Subcutaneous abdominal adipose tissue (tissue), 5 donors: ENCODE data around the gene CCT5.
"Not testable (repeated sequence)": the region's sequence is repeated elsewhere in the genome, so short reads cannot be mapped to it uniquely, and the experiment has no call there.

Experiments
- H3K27ac ChIP-seq: one replicate; pipeline ENCODE4 v1.7.0; 2013; ENCODE audit warnings: low read depth, mild to moderate bottlenecking, inconsistent platforms, low read length, moderate library complexity
- H3K27me3 ChIP-seq, 5 donors: one replicate each; pipeline ENCODE4 v1.7.0; 2013; ENCODE audit warnings: low read length in 5 of 5, inconsistent platforms in 1 of 5; ENCODE audit not compliant: control insufficient read depth in 5 of 5, insufficient read depth in 4 of 5
- H3K36me3 ChIP-seq, 5 donors: one replicate each; pipeline ENCODE4 v1.7.0; 2013; ENCODE audit warnings: low read length in 5 of 5; ENCODE audit not compliant: control insufficient read depth in 5 of 5, insufficient read depth in 5 of 5
- H3K4me1 ChIP-seq, 5 donors: one replicate each; pipeline ENCODE4 v1.7.0; 2013; ENCODE audit warnings: low read length in 5 of 5, mild to moderate bottlenecking in 3 of 5, moderate library complexity in 1 of 5; ENCODE audit not compliant: control insufficient read depth in 5 of 5, insufficient read depth in 5 of 5
- H3K4me3 ChIP-seq, 5 donors: one replicate each; pipeline ENCODE4 v1.7.0; 2013; ENCODE audit warnings: low read length in 5 of 5, low read depth in 1 of 5
- H3K9ac ChIP-seq, 5 donors: one replicate each; pipeline ENCODE4 v1.7.0; 2013; ENCODE audit warnings: low read length in 5 of 5, mild to moderate bottlenecking in 4 of 5, moderate library complexity in 3 of 5
- H3K9me3 ChIP-seq, 5 donors: one replicate each; pipeline ENCODE4 v1.7.0; 2013; ENCODE audit warnings: low read length in 5 of 5; ENCODE audit not compliant: control insufficient read depth in 5 of 5
- donor health status: healthy.
- donor health status: healthy.
- donor health status: healthy.
- donor health status: healthy.
- donor health status: healthy.

The CCT5 gene

GRCh38 chr5:10244342-10244944 is 5.6 kb upstream of the CCT5 start:
- Histone ChIP-seq H3K9ac (no peak overlapping the region), H3K4me3 (no peak overlapping the region), H3K36me3 (no peaks in the 10 kb centered on the region), H3K27ac (no peak overlapping the region), H3K4me1 (peaks cover 2 to 11% (median 9%) of the 10 kb centered on the region in 5 donors), H3K27me3 (no peaks in the 10 kb centered on the region), H3K9me3 (no peaks in the 10 kb centered on the region)

- H3K4me3 ChIP-seq: no peak overlapping the region
- H3K9ac ChIP-seq: no peak overlapping the region
- H3K36me3 ChIP-seq: no peaks in the 10 kb centered on the region
- no peak overlapping the region for H3K27ac ChIP-seq
- no peaks in the 10 kb centered on the region for H3K27me3 ChIP-seq
- H3K4me1 ChIP-seq: peaks cover 6 to 23% (median 22%) of the 10 kb centered on the region in 5 donors
- no peaks in the 10 kb centered on the region for H3K9me3 ChIP-seq
These were observed 3.3 kb upstream of the CCT5 start for GRCh38 chr5:10246761-10247160.

- H3K4me1 ChIP-seq: peaks cover 7 to 28% (median 26%) of the 10 kb centered on the region in 5 donors
- not testable (repeated sequence) for H3K9me3 ChIP-seq, H3K9ac ChIP-seq, H3K36me3 ChIP-seq, H3K27ac ChIP-seq, H3K4me3 ChIP-seq, H3K27me3 ChIP-seq
These were observed 2.9 kb upstream of the CCT5 start for GRCh38 chr5:10247217-10247616.

- Histone ChIP-seq H3K36me3 (peaks cover 0 to 4% (median 0%) of the 10 kb centered on the region in 5 donors), H3K4me1 (peaks cover 7 to 34% (median 30%) of the 10 kb centered on the region in 5 donors), H3K9ac (peak overlapping the region; percentile 81 to 99 (median 97)), H3K27ac (peak overlapping the region; percentile 94), H3K9me3 (no peaks in the 10 kb centered on the region), H3K4me3 (peak overlapping the region; percentile 90 to 98 (median 97)), H3K27me3 (no peaks in the 10 kb centered on the region)
These were observed 1.5 kb upstream of the CCT5 start for GRCh38 chr5:10248378-10249260.

GRCh38 chr5:10250806-10251276 is 761 bp downstream of the CCT5 start:
- peaks cover 12 to 19% (median 15%) of the 10 kb centered on the region in 5 donors for H3K36me3 ChIP-seq
- no peaks in the 10 kb centered on the region for H3K27me3 ChIP-seq
- no peaks in the 10 kb centered on the region for H3K9me3 ChIP-seq
- H3K4me3 ChIP-seq: peak overlapping the region; percentile 90 to 98 (median 95)
- peaks cover 7 to 38% (median 31%) of the 10 kb centered on the region in 5 donors for H3K4me1 ChIP-seq
- peak overlapping the region; percentile 94 for H3K27ac ChIP-seq
- peak overlapping the region; percentile 89 to 99 (median 97) for H3K9ac ChIP-seq

- Histone ChIP-seq H3K27ac (peak overlapping the region; percentile 94), H3K9ac (peak overlapping the region in 4 of 5 donors; percentile 96 to 99 (median 97)), H3K36me3 (peaks cover 15 to 24% (median 21%) of the 10 kb centered on the region in 5 donors), H3K9me3 (no peaks in the 10 kb centered on the region), H3K4me1 (peaks cover 7 to 44% (median 34%) of the 10 kb centered on the region in 5 donors), H3K4me3 (peak overlapping the region; percentile 90 to 98 (median 95)), H3K27me3 (no peaks in the 10 kb centered on the region)
These were observed 1.3 kb downstream of the CCT5 start for GRCh38 chr5:10251405-10251804.

- Histone ChIP-seq H3K27me3 (no peaks in the 10 kb centered on the region), H3K27ac (no peak overlapping the region), H3K9ac (no peak overlapping the region), H3K36me3 (peaks cover 21 to 44% (median 40%) of the 10 kb centered on the region in 5 donors), H3K4me1 (peaks cover 7 to 52% (median 37%) of the 10 kb centered on the region in 5 donors), H3K9me3 (no peaks in the 10 kb centered on the region), H3K4me3 (no peak overlapping the region)
These were observed 3.3 kb downstream of the CCT5 start for GRCh38 chr5:10253390-10253789.

GRCh38 chr5:10254686-10255085 is 4.6 kb downstream of the CCT5 start:
- Histone ChIP-seq H3K36me3 (peaks cover 27 to 57% (median 53%) of the 10 kb centered on the region in 5 donors), H3K27ac (no peak overlapping the region), H3K9ac (no peak overlapping the region)

GRCh38 chr5:10257870-10258269 is 7.8 kb downstream of the CCT5 start:
- no peak overlapping the region for H3K4me3 ChIP-seq
- H3K9ac ChIP-seq: no peak overlapping the region
- peaks cover 46 to 89% (median 82%) of the 10 kb centered on the region in 5 donors for H3K36me3 ChIP-seq
- peaks cover 0 to 26% (median 11%) of the 10 kb centered on the region in 5 donors for H3K4me1 ChIP-seq
- no peak overlapping the region for H3K27ac ChIP-seq
- H3K9me3 ChIP-seq: no peaks in the 10 kb centered on the region
- H3K27me3 ChIP-seq: no peaks in the 10 kb centered on the region

More at GRCh38 chr5:10254686-10255085, 4.6 kb downstream of the CCT5 start:
- Histone ChIP-seq H3K9me3 (no peaks in the 10 kb centered on the region), H3K27me3 (no peaks in the 10 kb centered on the region), H3K4me1 (peaks cover 6 to 43% (median 28%) of the 10 kb centered on the region in 5 donors), H3K4me3 (no peak overlapping the region)

GRCh38 chr5:10259899-10260298 is 9.8 kb downstream of the CCT5 start:
- H3K9ac ChIP-seq: no peak overlapping the region
- H3K27ac ChIP-seq: no peak overlapping the region
- peaks cover 0 to 27% (median 8%) of the 10 kb centered on the region in 5 donors for H3K4me1 ChIP-seq
- H3K4me3 ChIP-seq: no peak overlapping the region
- H3K27me3 ChIP-seq: no peaks in the 10 kb centered on the region
- no peaks in the 10 kb centered on the region for H3K9me3 ChIP-seq
- peaks cover 49 to 99% (median 94%) of the 10 kb centered on the region in 5 donors for H3K36me3 ChIP-seq
